Suprapubic skin (tissue), 4 donors: ENCODE data around the gene EIF2S2. TPM values are rescaled to one million over a fixed set of nuclear protein-coding genes. Genes with fewer than 3 reads are reported as not detected.
A peak's percentile ranks its signal among the peaks of the same experiment; 100 is the strongest.

Experiments used
- DNase-seq, 2 donors: peaks; one replicate each; pipeline ENCODE4 v3.0.0-alpha.2; 2019; ENCODE audit warnings: low spot score in 2 of 2
- H3K27ac ChIP-seq: fragments of 200-600 bp; sonication (generic); one replicate; pipeline ENCODE4 v1.5.1; 2019
- H3K27me3 ChIP-seq: fragments of 200-600 bp; sonication (generic); one replicate; pipeline ENCODE4 v1.5.1; 2019
- H3K36me3 ChIP-seq: fragments of 200-600 bp; sonication (generic); one replicate; pipeline ENCODE4 v1.5.1; 2019
- H3K4me1 ChIP-seq: fragments of 200-600 bp; sonication (generic); one replicate; pipeline ENCODE4 v1.5.1; 2019
- H3K4me3 ChIP-seq: fragments of 200-600 bp; sonication (generic); one replicate; pipeline ENCODE4 v1.5.1; 2019; ENCODE audit warnings: mild to moderate bottlenecking
- H3K9me3 ChIP-seq: fragments of 200-600 bp; sonication (generic); one replicate; pipeline ENCODE4 v1.5.1; 2019
- EP300 ChIP-seq: sonication (generic); formaldehyde crosslinking; IDR thresholded peaks from one replicate; pipeline ENCODE4 v1.6.1; 2017; ENCODE audit warnings: antibody characterized with exemption
- POLR2A ChIP-seq, 2 donors: fragments of 450-650 bp; IDR thresholded peaks; one replicate each; pipeline ENCODE4 v1.6.1; 2017; ENCODE audit warnings: antibody characterized with exemption in 2 of 2, mild to moderate bottlenecking in 2 of 2, moderate library complexity in 2 of 2
- POLR2AphosphoS5 ChIP-seq, 3 donors: sonication (generic); formaldehyde crosslinking; IDR thresholded peaks; one replicate each; pipeline ENCODE4 v1.6.1; 2017; ENCODE audit warnings: antibody characterized with exemption in 3 of 3
- WGBS: methylation state at CpG from one replicate; pipeline ENCODE4 v1.1.5; 2018; 5-methylcytosine and 5-hydroxymethylcytosine counted together
- total RNA-seq, 4 donors: library from RNA; depleted of rRNA; stranded (reverse); fragments of >200 nt; gene quantifications; one replicate each; pipeline ENCODE4 v1.1.0, GENCODE V29; 2016
- TF ChIP-seq, protein P1 (sequence below), 2 donors: fragments of 200-600 bp in 1 of 2; fragments of 450-650 bp in 1 of 2; sonication (generic) in 1 of 2; IDR thresholded peaks; one replicate each; pipeline ENCODE4 v1.5.1; 2016 to 2019; ENCODE audit warnings: antibody characterized with exemption in 2 of 2, mild to moderate bottlenecking in 1 of 2, moderate library complexity in 1 of 2

The EIF2S2 gene
- total RNA-seq, 4 donors from 2014 or later: 23.7 to 38.8 (median 38.4) TPM

DNA sequence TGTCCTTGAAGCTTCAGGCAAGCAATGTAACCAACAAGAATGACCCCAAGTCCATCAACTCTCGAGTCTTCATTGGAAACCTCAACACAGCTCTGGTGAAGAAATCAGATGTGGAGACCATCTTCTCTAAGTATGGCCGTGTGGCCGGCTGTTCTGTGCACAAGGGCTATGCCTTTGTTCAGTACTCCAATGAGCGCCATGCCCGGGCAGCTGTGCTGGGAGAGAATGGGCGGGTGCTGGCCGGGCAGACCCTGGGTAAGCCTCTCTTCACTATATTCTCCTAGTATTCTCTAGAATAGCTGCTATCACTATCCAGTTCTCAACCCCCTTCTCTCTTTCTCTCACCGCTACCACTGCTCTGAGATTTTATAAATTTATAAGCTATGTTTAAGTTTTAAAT, 40.0 kb downstream of the EIF2S2 start:
- Histone ChIP-seq H3K27me3 (no peaks in the 10 kb centered on the region), H3K4me3 (no peak overlapping the region), H3K9me3 (no peaks in the 10 kb centered on the region), H3K27ac (no peak overlapping the region), H3K36me3 (peaks cover 36% of the 10 kb centered on the region), H3K4me1 (peaks cover 9% of the 10 kb centered on the region)
- TF ChIP-seq POLR2A (IDR thresholded peaks at IDR 0.05): no peak
- TF ChIP-seq EP300: no peak
- TF ChIP-seq POLR2AphosphoS5 (IDR thresholded peaks at IDR 0.05): no peak
- TF ChIP-seq, protein P1, sequence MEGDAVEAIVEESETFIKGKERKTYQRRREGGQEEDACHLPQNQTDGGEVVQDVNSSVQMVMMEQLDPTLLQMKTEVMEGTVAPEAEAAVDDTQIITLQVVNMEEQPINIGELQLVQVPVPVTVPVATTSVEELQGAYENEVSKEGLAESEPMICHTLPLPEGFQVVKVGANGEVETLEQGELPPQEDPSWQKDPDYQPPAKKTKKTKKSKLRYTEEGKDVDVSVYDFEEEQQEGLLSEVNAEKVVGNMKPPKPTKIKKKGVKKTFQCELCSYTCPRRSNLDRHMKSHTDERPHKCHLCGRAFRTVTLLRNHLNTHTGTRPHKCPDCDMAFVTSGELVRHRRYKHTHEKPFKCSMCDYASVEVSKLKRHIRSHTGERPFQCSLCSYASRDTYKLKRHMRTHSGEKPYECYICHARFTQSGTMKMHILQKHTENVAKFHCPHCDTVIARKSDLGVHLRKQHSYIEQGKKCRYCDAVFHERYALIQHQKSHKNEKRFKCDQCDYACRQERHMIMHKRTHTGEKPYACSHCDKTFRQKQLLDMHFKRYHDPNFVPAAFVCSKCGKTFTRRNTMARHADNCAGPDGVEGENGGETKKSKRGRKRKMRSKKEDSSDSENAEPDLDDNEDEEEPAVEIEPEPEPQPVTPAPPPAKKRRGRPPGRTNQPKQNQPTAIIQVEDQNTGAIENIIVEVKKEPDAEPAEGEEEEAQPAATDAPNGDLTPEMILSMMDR (IDR thresholded peaks at IDR 0.05): no peak
- 91% methylated on average over 8 of the region's 8 CpGs for WGBS
- DNase-seq: no peak

DNA sequence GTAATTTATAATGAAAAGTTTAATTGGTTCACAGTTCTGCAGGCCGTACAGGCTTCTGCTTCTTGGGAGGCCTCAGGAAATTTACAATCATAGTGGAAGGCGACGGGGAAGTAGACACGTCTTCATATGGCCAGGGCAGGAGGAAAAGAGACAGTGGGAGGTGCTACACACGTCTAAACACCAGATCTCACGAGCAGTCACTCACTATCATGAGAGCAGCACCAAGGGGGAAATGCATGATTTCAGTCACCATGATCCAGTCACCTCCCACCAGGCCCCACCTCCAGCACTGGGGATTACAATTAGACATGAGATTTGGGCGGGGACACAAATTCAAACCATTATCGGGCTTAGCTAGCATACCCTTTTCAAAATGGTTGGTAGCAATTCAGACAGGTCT, 41.2 kb downstream of the EIF2S2 start:
- no peak for DNase-seq
- TF ChIP-seq POLR2A (IDR thresholded peaks at IDR 0.05) (no peak), POLR2AphosphoS5 (IDR thresholded peaks at IDR 0.05) (no peak), EP300 (no peak)
- TF ChIP-seq, protein P1 (IDR thresholded peaks at IDR 0.05): no peak
- WGBS: 82% methylated on average over 8 of the region's 8 CpGs

DNA sequence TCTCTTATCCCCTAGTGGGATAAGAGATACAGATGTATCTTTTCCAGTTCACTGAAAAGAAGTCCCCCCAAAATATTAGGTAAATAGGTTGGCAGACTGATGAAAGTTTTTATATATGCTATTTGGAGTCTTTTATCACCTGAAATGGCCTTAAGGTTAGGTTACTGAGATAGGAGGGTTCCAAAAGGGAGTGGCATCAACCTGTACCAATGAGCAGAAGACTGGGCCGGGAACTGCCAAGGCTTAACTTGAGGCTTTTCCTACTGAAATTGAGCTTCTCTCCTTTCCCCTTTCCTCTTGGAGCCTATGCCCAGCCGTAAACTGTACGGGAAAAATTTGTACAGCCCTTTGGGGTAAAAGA, 42.0 kb downstream of the EIF2S2 start:
- Histone ChIP-seq H3K9me3 (no peaks in the 10 kb centered on the region), H3K27ac (no peak overlapping the region), H3K4me3 (no peak overlapping the region), H3K4me1 (peaks cover 20% of the 10 kb centered on the region), H3K27me3 (no peaks in the 10 kb centered on the region), H3K36me3 (peaks cover 20% of the 10 kb centered on the region)
- WGBS: 77% methylated on average over 3 of the region's 3 CpGs
- TF ChIP-seq POLR2A (IDR thresholded peaks at IDR 0.05): no peak
- TF ChIP-seq, protein P1 (IDR thresholded peaks at IDR 0.05): no peak
- TF ChIP-seq POLR2AphosphoS5 (IDR thresholded peaks at IDR 0.05): no peak
- no peak for TF ChIP-seq EP300
- no peak for DNase-seq

More for the DNA sequence above, 41.2 kb downstream of the EIF2S2 start:
- H3K4me1 ChIP-seq: peaks cover 16% of the 10 kb centered on the region
- H3K27me3 ChIP-seq: no peaks in the 10 kb centered on the region
- no peaks in the 10 kb centered on the region for H3K9me3 ChIP-seq
- peaks cover 24% of the 10 kb centered on the region for H3K36me3 ChIP-seq
- no peak overlapping the region for H3K27ac ChIP-seq
- no peak overlapping the region for H3K4me3 ChIP-seq

DNA sequence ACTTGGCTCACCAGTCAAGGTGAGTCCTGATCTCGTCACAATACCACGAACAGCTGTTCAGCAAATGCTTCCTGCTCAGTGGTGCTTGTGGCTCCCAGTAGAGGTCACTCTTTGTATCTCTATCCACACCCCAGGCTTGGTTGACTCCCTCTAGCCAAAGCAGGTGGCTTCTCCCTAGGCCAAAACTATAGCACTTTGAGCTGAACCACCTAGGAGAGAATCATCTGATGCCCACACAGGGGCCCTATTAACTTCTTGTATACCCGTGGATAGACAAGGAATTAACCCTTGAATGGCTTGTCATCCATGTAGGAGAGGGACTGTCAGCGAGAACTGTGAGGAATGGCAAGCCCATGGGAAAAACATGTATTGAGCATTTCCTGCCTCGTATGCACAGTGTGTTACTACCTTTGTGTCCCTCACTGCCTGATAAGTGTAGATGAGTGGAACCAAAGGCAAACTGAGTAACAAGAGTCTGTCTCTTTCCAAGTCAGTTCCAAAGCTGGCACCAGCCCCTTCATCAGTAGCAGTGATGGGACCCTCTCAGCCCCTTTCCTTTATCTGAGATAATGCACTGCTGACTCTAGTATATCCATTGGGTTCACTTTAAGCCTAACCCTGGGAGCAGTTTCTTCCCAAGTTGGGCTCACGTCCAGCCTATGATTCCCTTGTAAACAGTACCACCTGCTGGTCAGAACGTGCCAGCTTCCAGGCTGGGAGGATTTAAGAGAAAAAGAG, 42.5 kb downstream of the EIF2S2 start:
- no peak overlapping the region for H3K4me3 ChIP-seq
- H3K9me3 ChIP-seq: no peaks in the 10 kb centered on the region
- WGBS: 22% methylated on average over 7 of the region's 7 CpGs
- H3K36me3 ChIP-seq: peaks cover 20% of the 10 kb centered on the region
- H3K27me3 ChIP-seq: no peaks in the 10 kb centered on the region
- DNase-seq: peak; percentile 80 to 84
- peaks cover 22% of the 10 kb centered on the region for H3K4me1 ChIP-seq
- TF ChIP-seq POLR2AphosphoS5 (IDR thresholded peaks at IDR 0.05) (peak in 1 of 3 donors; percentile 29), POLR2A (IDR thresholded peaks at IDR 0.05) (no peak), EP300 (no peak)
- TF ChIP-seq, protein P1 (IDR thresholded peaks at IDR 0.05): peak; percentile 70 to 93
- peak overlapping the region; percentile 13 for H3K27ac ChIP-seq

DNA sequence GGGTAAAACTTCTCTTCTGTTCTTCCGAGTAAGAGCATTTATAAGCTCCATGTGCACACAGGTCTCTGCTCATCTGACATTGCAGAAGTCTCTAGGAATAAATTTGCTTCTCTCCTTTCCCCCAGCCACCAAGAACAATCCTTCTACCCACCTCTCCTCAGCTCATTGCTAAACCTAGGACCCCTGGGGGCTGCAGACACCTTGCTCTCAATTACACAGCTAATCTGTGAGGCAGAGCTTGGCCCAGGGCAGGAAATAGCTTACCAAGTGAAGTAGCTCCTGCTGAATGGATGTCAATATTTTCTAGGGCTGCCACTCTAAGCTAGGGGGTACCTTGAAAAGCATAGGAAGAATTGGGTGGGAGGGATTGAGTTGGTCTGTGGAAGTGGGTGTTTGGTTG, 44.0 kb downstream of the EIF2S2 start:
- Histone ChIP-seq H3K27ac (no peak overlapping the region), H3K4me1 (peaks cover 22% of the 10 kb centered on the region), H3K36me3 (peaks cover 7% of the 10 kb centered on the region), H3K27me3 (no peaks in the 10 kb centered on the region), H3K4me3 (no peak overlapping the region), H3K9me3 (no peaks in the 10 kb centered on the region)
- WGBS: 83% methylated on average over 1 of the region's 1 CpG
- DNase-seq: no peak
- TF ChIP-seq, protein P1 (IDR thresholded peaks at IDR 0.05): no peak
- TF ChIP-seq POLR2AphosphoS5 (IDR thresholded peaks at IDR 0.05) (no peak), POLR2A (IDR thresholded peaks at IDR 0.05) (no peak), EP300 (no peak)
